EH (cell line): Measurements from ENCODE around the gene POMGNT2.
"Not testable (repeated sequence)": the region's sequence is repeated elsewhere in the genome, so short reads cannot be mapped to it uniquely, and the experiment has no call there.

ENCODE experiments used
- DNase-seq: peaks from one replicate; pipeline ENCODE4 v3.0.0-alpha.2; 2015; ENCODE audit warnings: low read depth

The POMGNT2 gene

GRCh38 chr3:43075904-43076661 lies 29.8 kb downstream of the POMGNT2 start:
- no peak for DNase-seq

GRCh38 chr3:43074901-43075689 lies 30.8 kb downstream of the POMGNT2 start:
- no peak for DNase-seq

- DNase-seq, result no peak
Observed at GRCh38 chr3:43074482-43074881, 31.4 kb downstream of the POMGNT2 start.

- DNase-seq, result no peak
Observed at GRCh38 chr3:43073836-43074220, 32.1 kb downstream of the POMGNT2 start.

GRCh38 chr3:43073116-43073835 lies 32.6 kb downstream of the POMGNT2 start:
- no peak for DNase-seq

- DNase-seq, result no peak
Observed at GRCh38 chr3:43072361-43072760, 33.5 kb downstream of the POMGNT2 start.

- DNase-seq, result no peak
Observed at GRCh38 chr3:43071313-43071893, 34.5 kb downstream of the POMGNT2 start.

- not testable (repeated sequence) for DNase-seq
Observed at GRCh38 chr3:43070670-43071069, 35.2 kb downstream of the POMGNT2 start.

- DNase-seq, result no peak
Observed at GRCh38 chr3:43063114-43063513, 42.8 kb downstream of the POMGNT2 start.

GRCh38 chr3:43062564-43063040 lies 43.3 kb downstream of the POMGNT2 start:
- DNase-seq, result peak; percentile 7

GRCh38 chr3:43062040-43062563 lies 43.8 kb downstream of the POMGNT2 start:
- no peak for DNase-seq

GRCh38 chr3:43061101-43061895 lies 44.6 kb downstream of the POMGNT2 start:
- DNase-seq, result no peak

- DNase-seq, result no peak
Observed at GRCh38 chr3:43059456-43059855, 46.4 kb downstream of the POMGNT2 start.

- no peak for DNase-seq
Observed at GRCh38 chr3:43055806-43056770, 49.8 kb downstream of the POMGNT2 start.

- no peak for DNase-seq
Observed at GRCh38 chr3:43055393-43055792, 50.5 kb downstream of the POMGNT2 start.

- no peak for DNase-seq
Observed at GRCh38 chr3:43054754-43055153, 51.1 kb downstream of the POMGNT2 start.

- DNase-seq, result no peak
Observed at GRCh38 chr3:43053291-43053690, 52.6 kb downstream of the POMGNT2 start.

GRCh38 chr3:43048470-43048869 lies 57.4 kb downstream of the POMGNT2 start:
- no peak for DNase-seq

- DNase-seq, result no peak
Observed at GRCh38 chr3:43046583-43046982, 59.3 kb downstream of the POMGNT2 start.

- not testable (repeated sequence) for DNase-seq
Observed at GRCh38 chr3:43045079-43045478, 60.8 kb downstream of the POMGNT2 start.
